Loucy (cell line): ENCODE data around the gene BCDIN3D.

Experiments used
- H2AFZ ChIP-seq: fragments of 200-600 bp; sonication (generic); 2 replicates; pipeline ENCODE4 v1.6.0; 2016; ENCODE audit warnings: antibody characterized with exemption, mild to moderate bottlenecking, low read length, moderate library complexity
- H3F3A ChIP-seq: fragments of 200-600 bp; 2 replicates; pipeline ENCODE4 v1.6.0; 2016; ENCODE audit warnings: antibody characterized with exemption, low read depth, mild to moderate bottlenecking
- H3K27me3 ChIP-seq: fragments of 200-600 bp; sonication (generic); 2 replicates; pipeline ENCODE4 v1.6.1; 2014; ENCODE audit warnings: low read length, mild to moderate bottlenecking; ENCODE audit not compliant: insufficient read depth, poor library complexity, severe bottlenecking
- H3K36me3 ChIP-seq: fragments of 200-600 bp; sonication (generic); 2 replicates; pipeline ENCODE4 v1.6.1; 2016; ENCODE audit warnings: low read length; ENCODE audit not compliant: insufficient read depth
- H3K4me1 ChIP-seq: fragments of 200-600 bp; sonication (generic); 2 replicates; pipeline ENCODE4 v1.5.1; 2014; ENCODE audit warnings: low read length, mild to moderate bottlenecking; ENCODE audit not compliant: insufficient read depth, poor library complexity, severe bottlenecking
- H3K4me2 ChIP-seq: fragments of 200-600 bp; sonication (generic); 2 replicates; pipeline ENCODE4 v1.6.0; 2014; ENCODE audit warnings: antibody characterized with exemption, low read length, low read depth, mild to moderate bottlenecking; ENCODE audit not compliant: poor library complexity, severe bottlenecking
- H3K4me3 ChIP-seq: fragments of 200-600 bp; sonication (generic); 2 replicates; pipeline ENCODE4 v1.5.1; 2014; ENCODE audit warnings: low read length, mild to moderate bottlenecking, mixed read lengths; ENCODE audit not compliant: poor library complexity, severe bottlenecking
- H3K79me2 ChIP-seq: fragments of 200-600 bp; sonication (generic); 2 replicates; pipeline ENCODE4 v1.6.1; 2014; ENCODE audit warnings: low read length; ENCODE audit not compliant: insufficient read depth
- H3K9ac ChIP-seq: fragments of 200-600 bp; sonication (generic); 2 replicates; pipeline ENCODE4 v1.6.0; 2014; ENCODE audit warnings: mild to moderate bottlenecking, low read depth, low read length, moderate library complexity; ENCODE audit not compliant: poor library complexity, severe bottlenecking
- H3K9me2 ChIP-seq: fragments of 200-600 bp; sonication (generic); replicated peaks from 2 replicates; pipeline ENCODE4 v1.6.1; 2016; ENCODE audit warnings: low read depth, low read length, mixed read lengths
- H3K9me3 ChIP-seq: fragments of 200-600 bp; sonication (generic); 2 replicates; pipeline ENCODE4 v1.6.1; 2014; ENCODE audit warnings: mild to moderate bottlenecking, antibody characterized with exemption, low read length, low read depth; ENCODE audit not compliant: insufficient read depth
- H4K20me1 ChIP-seq: fragments of 200-600 bp; sonication (generic); 2 replicates; pipeline ENCODE4 v1.6.0; 2014; ENCODE audit warnings: antibody characterized with exemption, low read length, mild to moderate bottlenecking; ENCODE audit not compliant: insufficient read depth, poor library complexity, severe bottlenecking
- EZH2phosphoT487 ChIP-seq: fragments of 200-600 bp; IDR thresholded peaks from 2 replicates; pipeline ENCODE4 v1.6.1; 2018; ENCODE audit warnings: antibody characterized with exemption, mild to moderate bottlenecking, moderate library complexity, borderline replicate concordance
- TF ChIP-seq, protein P1 (sequence below): fragments of 200-600 bp; sonication (generic); conservative IDR thresholded peaks from 2 replicates; pipeline ENCODE4 v1.5.1; 2014; ENCODE audit warnings: mild to moderate bottlenecking, antibody characterized with exemption, low read length

Gene BCDIN3D, protein sequence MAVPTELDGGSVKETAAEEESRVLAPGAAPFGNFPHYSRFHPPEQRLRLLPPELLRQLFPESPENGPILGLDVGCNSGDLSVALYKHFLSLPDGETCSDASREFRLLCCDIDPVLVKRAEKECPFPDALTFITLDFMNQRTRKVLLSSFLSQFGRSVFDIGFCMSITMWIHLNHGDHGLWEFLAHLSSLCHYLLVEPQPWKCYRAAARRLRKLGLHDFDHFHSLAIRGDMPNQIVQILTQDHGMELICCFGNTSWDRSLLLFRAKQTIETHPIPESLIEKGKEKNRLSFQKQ

DNA sequence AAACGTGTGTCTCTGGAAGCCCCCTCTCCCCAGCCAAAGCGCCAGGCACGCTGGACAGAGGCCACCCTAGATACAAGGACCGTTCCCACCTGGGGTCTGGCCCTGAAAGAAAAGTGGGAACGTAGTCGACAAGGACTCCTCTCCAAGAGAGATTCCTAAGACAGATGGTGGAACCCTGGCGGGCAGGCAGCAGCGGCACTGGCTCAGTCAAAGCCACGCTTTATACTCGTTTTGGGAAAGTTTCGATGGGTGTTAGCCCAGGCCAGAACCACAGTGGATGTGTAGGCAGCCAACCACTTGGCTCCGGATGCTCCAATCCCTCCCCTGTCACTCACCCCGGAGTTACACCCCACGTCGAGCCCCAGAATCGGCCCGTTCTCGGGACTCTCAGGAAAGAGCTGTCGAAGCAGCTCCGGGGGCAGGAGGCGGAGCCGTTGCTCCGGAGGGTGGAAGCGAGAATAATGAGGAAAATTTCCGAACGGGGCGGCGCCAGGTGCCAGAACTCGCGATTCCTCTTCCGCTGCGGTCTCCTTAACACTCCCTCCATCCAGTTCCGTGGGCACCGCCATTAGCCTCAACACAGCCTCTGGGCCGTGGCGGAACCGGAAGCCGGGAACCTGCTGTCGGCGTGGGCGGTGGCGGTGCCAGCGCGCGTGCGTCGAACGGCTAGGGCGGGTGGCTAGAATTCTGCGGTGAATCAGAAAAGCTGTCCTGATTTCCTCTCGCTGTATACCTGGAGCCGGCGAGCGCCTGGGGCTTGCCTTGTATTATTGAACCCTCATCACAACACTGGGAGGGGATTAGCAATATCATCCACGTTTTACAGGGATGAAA, at the start of gene BCDIN3D:
Gene BCDIN3D, minus strand, starts transcription at position 588 of the 834 bp plus-strand sequence. Its CDS starts 19 bp downstream, at position 569.
- H3K9me3 ChIP-seq = no peaks in the 10 kb centered on the region
- H2AFZ ChIP-seq = peak within 1 kb of the TSS; percentile 79
- peaks cover 11% of the 10 kb centered on the region; the same call in 1 of the 2 replicates for H3K79me2 ChIP-seq
- TF ChIP-seq, protein P1, sequence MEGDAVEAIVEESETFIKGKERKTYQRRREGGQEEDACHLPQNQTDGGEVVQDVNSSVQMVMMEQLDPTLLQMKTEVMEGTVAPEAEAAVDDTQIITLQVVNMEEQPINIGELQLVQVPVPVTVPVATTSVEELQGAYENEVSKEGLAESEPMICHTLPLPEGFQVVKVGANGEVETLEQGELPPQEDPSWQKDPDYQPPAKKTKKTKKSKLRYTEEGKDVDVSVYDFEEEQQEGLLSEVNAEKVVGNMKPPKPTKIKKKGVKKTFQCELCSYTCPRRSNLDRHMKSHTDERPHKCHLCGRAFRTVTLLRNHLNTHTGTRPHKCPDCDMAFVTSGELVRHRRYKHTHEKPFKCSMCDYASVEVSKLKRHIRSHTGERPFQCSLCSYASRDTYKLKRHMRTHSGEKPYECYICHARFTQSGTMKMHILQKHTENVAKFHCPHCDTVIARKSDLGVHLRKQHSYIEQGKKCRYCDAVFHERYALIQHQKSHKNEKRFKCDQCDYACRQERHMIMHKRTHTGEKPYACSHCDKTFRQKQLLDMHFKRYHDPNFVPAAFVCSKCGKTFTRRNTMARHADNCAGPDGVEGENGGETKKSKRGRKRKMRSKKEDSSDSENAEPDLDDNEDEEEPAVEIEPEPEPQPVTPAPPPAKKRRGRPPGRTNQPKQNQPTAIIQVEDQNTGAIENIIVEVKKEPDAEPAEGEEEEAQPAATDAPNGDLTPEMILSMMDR = no peak
- TF ChIP-seq EZH2phosphoT487 = no peak
- H3K27me3 ChIP-seq = no peaks in the 10 kb centered on the region
- H3K4me2 ChIP-seq = peak within 1 kb of the TSS; percentile 87
- peak within 1 kb of the TSS; percentile 91 for H3K9ac ChIP-seq
- peaks cover 24% of the 10 kb centered on the region for H3K4me1 ChIP-seq
- no peaks in the 10 kb centered on the region for H4K20me1 ChIP-seq
- 0 out of 2 replicates have a peak, but pooled peaks cover 6% of the 10 kb centered on the region for H3F3A ChIP-seq
- no peaks in the 10 kb centered on the region for H3K36me3 ChIP-seq
- H3K4me3 ChIP-seq = peak within 1 kb of the TSS; percentile 98
- H3K9me2 ChIP-seq = no peaks in the 10 kb centered on the region

DNA sequence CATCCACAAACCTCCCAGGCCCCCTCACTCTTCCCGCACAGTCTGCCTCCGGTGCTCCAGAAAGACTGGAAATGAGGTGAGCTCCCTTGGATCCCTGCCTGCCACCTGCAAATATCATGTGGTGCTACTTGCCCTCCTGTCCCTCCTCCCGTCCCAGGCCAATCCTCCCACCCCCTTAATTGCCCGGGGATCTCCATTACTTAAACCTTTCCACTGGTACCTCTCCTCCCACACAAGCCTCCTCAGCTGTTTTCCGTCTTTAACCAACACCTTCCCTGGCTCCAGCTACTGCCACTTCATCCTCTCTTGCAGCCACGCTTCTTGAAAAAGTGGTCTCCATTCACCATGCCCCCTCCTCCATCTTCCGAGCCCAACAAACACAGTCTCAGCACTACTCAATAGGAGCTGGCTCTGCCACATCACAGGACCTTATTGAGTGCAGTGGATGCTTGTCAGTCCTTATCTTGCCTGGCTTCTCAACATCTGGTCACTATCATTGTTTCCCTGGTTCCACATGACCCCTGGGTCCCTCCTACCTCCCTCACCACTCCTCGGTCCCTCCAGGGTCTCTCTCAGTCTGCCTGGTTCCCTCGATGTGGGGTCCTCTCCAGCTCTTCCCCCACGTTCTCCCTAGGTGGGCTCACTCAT, 49.3 kb upstream of the BCDIN3D start:
- H4K20me1 ChIP-seq = no peaks in the 10 kb centered on the region
- no peaks in the 10 kb centered on the region for H3K9me2 ChIP-seq
- TF ChIP-seq EZH2phosphoT487 = no peak
- TF ChIP-seq, protein P1 = no peak
- H3F3A ChIP-seq = no peaks in the 10 kb centered on the region
- no peaks in the 10 kb centered on the region for H3K27me3 ChIP-seq
- H3K9ac ChIP-seq = no peak overlapping the region
- H3K4me1 ChIP-seq = peaks cover 10% of the 10 kb centered on the region
- H3K4me2 ChIP-seq = no peak overlapping the region
- H2AFZ ChIP-seq = no peak overlapping the region
- no peaks in the 10 kb centered on the region for H3K36me3 ChIP-seq
- no peaks in the 10 kb centered on the region for H3K79me2 ChIP-seq
- no peaks in the 10 kb centered on the region for H3K9me3 ChIP-seq
- no peak overlapping the region for H3K4me3 ChIP-seq

DNA sequence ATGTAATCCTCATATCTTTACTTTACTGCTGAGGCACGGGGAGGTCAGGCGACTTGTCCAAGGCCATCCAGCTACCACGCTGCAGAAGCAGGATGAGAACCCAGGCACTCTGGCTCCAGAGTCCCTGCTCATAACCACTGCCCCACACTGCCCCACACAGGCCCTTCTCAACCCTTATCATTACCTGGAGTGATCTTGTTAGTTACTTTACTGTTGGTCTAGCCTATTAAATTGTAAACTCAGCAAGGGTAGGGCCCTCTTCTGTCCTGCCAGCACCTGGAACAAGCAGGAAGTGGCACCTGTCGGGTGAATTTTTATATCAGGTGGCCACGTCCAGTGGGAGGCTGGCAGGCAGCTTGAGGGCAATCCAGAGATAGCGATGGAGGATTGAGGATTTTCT, 48.6 kb upstream of the BCDIN3D start:
- Histone ChIP-seq H3K79me2 (no peaks in the 10 kb centered on the region), H3K4me2 (no peak overlapping the region), H4K20me1 (no peaks in the 10 kb centered on the region), H3K4me1 (peaks cover 10% of the 10 kb centered on the region), H2AFZ (no peak overlapping the region), H3K27me3 (no peaks in the 10 kb centered on the region), H3K36me3 (no peaks in the 10 kb centered on the region), H3K4me3 (no peak overlapping the region), H3F3A (no peaks in the 10 kb centered on the region), H3K9me3 (no peaks in the 10 kb centered on the region), H3K9ac (no peak overlapping the region), H3K9me2 (no peaks in the 10 kb centered on the region)
- TF ChIP-seq, protein P1 = no peak
- no peak for TF ChIP-seq EZH2phosphoT487
